NCI-H1436 treated with DMSO at 0.1 percent for 48 hours (cell line): ENCODE results near the gene LIG3.
"Not testable (repeated sequence)": the region's sequence is repeated elsewhere in the genome, so short reads cannot be mapped to it uniquely, and the experiment has no call there.

Experiments used
- DNase-seq: peaks from one replicate; lab custom pipeline; 2025; lab: John Stamatoyannopoulos, UW

LIG3 gene

DNA sequence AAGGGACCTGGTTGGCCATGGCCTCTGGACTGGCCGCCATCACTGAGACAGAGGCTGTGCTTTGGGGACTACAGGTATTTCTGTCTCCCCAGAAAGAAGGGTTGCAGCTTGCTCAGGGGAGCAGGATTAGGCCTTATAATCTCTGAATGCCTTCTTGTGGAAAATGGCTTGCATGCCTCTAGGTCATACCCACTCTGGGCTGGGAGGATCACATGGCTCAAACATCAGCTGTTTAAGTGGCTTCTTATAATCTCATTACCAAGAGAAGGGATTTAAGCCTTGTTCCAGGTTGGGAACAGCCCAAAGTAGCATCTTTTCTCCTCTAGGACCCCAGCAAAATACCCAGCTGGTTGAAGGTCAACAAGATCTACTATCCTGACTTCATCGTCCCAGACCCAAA lies 19.1 kb downstream of the LIG3 start:
- DNase-seq, result no peak

DNA sequence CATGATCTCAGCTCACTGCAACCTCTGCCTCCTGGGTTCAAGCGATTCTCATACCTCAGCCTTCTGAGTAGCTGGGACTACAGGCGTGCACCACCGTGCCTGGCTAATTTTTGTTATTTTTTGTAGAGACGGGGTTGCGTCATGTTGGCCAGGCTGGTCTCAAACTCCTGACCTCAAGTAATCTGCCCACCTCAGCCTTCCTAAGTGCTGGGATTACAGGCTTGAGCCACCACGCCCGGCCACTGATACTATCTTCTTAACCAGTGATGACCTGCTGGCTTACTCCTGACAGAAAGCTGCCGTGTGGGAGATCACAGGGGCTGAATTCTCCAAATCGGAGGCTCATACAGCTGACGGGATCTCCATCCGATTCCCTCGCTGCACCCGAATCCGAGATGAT lies 20.7 kb downstream of the LIG3 start:
- not testable (repeated sequence) for DNase-seq

DNA sequence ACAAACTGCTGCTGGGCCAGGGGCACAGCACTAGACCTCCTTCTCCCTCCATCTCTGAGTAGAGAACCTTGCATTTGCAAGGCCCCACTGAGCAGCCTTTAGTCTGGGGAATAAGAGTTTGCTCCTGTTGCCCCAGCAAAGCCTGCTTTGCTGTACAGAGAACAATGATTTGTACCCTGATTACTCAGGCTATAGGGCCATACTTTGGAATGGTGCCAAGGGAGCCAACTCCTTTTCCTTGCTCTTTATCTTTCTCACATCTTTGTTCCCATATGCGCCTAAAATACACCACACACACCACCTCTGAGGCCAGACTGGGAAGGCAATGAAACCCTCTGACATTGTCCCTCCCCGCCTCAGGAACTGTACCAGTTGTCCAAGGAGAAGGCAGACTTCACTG lies 21.2 kb downstream of the LIG3 start:
- DNase-seq, result no peak

- no peak for DNase-seq
These were observed 22.7 kb downstream of the LIG3 start for GRCh38 chr17:35002876-35003551.

- no peak for DNase-seq
These were observed 23.5 kb downstream of the LIG3 start for GRCh38 chr17:35003778-35004177.

- DNase-seq, result no peak
These were observed 26.0 kb downstream of the LIG3 start for GRCh38 chr17:35006345-35006744.

GRCh38 chr17:35006961-35007360 lies 26.6 kb downstream of the LIG3 start:
- DNase-seq, result no peak

DNA sequence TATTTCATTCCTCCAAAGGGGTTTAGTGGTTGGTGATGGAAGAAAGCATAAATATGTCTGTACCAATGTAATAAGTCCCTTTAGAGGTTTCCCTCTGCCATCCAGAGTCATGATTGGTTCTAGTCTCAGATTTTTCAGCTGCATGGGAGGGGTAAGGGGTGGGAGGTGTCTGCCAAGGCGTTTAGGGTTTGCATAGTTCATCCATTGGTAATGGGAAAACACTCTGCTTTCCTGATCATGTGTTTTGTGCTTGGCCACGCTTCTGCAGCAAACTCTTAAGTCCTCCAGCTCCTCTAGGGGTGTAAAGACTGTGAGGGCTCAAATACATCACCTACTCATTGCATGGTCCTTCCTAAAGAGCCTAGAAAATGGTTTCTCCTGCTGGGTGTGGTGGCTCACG lies 29.8 kb downstream of the LIG3 start:
- DNase-seq, result no peak

DNA sequence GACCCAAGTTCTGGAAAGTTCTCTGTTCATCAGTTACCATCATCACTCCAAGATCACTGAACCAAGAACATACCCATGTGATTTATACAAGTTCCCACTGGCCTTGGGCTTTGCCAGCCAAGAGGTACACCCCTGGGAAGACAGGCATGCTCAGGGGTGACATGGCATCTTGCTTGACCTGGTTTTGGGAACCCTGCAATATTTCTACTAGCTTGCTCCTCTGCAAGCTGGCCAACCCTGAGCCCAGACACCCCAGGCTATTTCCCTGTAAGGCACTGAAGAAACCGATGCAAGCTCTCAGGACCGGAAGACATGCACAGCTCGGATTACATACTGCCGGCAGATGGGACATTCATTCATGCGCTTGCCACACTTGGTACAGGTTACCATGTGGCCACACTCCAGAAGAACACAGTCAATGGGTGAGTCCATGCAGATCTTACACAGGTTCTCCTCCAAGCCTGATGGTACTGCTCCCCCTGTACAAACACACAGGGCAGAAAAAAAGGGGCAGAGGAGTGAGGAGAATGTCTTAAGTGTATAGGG lies 31.4 kb downstream of the LIG3 start:
- no peak for DNase-seq

- no peak for DNase-seq
These were observed 36.1 kb downstream of the LIG3 start for GRCh38 chr17:35016369-35016768.

DNA sequence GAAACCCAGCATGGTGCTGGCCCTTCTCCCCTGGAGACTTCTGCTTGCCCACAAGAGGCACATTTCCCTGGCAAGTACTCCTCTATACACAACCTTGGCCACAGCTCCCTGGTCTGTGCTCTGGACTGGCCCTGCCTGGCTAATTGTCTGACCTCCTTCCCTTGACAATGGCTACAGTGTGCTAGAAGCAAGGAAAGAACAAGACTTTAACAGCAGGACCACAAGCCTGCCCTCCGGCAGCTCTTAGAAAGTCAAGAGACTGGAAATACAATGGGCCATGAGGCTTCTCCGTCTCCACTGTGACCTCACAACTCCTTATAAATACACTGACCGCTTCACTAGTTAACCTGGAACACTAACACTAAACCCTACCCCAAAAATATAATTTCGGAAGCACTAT lies 36.7 kb downstream of the LIG3 start:
- no peak for DNase-seq

DNA sequence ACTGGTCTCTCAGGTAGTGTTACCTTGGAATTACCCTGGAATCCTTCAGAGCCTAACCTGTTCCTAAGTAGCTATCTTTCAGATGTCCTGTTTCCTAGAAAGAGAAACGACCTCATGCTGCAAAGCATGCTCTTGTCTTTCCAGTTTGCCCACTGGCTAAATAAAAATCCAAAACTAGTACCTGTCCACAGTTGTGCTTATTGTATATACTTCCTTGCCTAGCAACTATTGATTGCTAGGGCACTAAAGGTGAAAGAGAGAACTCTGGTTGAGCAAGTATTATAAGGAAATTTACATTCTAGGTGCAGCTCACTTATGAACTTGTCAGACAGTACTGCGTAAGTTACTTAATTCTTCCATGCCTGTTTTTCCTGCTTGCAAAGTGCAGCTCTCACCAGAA lies 38.5 kb downstream of the LIG3 start:
- no peak for DNase-seq

DNA sequence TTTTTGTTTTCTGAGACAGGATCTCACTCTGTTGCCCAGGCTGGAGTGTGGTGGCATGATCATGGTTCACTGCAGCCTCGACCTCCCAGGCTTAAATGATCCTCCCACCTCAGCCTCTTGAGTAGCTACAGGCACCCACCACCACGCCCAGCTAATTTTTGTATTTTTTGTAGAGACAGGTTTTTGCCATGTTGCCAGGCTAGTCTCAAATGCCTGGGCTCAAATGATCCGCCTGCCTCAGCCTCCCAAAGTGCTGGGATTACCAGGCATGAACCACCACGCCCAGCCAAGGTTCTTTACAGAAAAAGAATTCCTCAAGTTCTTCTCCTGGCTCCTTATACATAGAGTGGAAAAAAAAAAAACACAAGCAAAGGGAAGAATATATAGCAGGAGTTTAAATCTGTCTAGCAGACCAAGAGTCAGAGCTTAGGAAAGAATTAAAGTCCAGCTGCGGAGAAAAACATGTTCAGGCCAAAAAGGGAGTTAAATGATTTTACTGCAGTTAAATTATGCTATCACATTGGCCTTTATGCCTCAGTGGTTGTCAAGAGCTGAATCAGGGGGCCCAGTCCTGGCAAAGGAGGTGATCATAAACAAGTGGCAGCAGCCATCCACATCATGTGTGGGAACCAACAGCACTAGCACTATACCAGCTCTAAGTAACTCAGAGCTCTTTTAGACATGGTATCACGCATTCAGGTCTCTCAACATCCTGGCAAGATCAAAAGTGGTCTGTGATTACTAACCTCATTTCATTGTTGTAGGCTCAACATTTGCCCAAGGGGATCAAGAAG lies 39.3 kb downstream of the LIG3 start:
- DNase-seq, result no peak

DNA sequence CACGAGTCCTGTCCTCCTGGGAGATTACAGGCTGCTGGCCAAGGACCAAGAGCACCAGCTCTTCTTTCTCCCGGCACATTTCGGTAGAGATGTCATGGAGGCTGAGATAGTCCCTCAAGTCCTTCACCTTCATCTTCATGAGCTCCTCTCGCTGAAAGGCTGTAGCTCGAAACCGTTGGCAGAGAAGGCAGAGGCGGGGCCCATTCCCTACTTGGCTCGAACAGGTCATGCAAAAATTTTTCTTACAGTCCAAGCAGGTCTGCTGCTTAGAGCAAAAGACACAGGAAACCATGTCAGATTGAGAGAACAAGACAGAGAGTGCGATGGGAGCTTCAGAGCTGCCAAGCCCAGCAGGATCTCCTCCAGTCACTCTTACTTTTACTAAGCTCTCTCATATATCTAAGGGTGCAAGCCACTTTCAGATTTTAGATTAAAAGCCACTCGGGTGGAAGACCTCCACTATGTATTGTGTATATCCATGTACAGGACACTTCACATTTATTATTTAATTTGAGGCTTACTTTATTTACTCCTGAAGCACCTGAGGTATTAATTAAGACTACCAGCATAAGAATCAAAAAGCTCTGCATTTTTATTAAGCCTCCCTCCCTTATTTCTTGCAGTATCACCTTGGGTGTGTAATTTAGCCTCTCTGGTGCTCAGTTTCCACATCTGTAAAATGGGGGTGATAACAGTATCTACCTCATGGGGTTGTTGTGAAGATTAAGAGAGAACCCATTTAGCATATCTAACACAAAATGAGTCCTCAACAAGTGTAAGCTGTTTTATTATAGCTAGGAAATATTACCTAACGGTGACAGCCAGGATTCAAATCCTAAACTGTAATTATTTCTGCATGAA lies 41.4 kb downstream of the LIG3 start:
- DNase-seq, result no peak

GRCh38 chr17:35022536-35023063 lies 42.3 kb downstream of the LIG3 start:
- no peak for DNase-seq

DNA sequence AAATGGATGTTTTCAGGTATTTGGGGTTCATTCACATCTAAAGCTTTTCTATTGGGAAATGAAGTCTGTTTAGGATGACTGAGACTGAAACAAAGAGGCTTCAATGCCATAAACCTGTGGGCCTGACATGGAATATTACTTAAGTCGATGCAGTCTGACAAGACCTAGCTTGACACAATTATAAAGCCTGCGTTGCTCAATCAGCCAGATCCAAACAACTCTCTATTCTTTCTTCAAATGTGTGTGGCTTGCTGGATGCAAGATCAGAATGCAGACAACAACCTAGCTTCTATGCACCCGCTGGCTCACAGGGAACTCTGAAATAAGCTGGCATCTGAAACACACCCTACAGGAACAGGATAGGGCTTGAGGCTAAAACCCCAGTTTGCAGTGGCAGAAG lies 43.2 kb downstream of the LIG3 start:
- no peak for DNase-seq

DNA sequence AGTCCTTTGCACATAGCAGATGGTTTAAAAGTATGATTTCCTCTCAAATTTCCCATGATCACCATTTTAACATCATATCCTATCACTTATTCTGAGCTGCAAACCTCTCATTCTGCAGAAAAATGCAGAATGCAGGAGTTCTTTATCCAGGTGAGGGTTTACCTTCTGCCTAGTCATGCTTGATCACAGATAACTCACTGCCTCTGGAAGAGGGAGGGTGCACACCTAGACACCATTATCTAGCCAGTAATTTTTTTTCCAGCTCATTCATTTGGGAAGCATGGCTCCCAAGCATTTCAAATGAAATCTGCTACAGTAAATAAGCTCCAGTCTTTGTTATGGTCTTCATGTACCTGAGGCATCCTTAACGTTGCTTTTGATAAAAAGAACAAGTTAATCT lies 45.2 kb downstream of the LIG3 start:
- no peak for DNase-seq

- not testable (repeated sequence) for DNase-seq
These were observed 47.8 kb downstream of the LIG3 start for GRCh38 chr17:35028097-35028496.

DNA sequence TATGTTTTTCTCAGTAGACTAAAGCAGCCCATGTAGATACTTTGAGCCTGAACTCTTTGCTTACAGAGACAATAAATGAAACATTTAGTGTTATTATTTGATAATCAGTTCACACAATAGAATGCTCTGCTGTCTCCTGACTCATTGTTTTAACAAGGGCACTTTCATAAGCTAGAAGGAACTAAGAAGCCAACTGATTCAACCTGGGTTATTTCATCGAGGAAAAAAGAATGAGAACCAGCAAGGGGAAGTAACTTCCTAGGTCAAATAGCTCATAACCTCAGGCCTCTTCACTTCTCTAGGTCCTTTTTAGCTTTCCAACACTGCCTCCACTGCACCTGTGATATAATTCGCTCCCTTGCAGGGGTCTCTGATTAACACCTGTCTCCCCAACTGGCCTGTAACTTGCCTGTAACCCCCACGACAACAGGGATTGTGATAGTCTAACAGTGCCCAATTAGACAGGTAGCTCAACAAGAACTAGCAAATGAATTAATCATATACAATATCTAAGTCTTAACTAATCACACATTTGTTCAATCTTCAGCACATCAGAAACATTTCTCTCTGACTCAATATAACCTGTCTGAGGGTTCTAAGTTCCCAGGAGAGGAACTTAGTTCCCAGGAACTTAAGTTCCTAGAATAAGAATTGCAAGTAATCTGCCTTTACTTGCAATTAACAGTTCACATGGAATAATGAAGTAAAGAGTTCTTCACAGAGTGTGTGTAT lies 48.4 kb downstream of the LIG3 start:
- no peak for DNase-seq

DNA sequence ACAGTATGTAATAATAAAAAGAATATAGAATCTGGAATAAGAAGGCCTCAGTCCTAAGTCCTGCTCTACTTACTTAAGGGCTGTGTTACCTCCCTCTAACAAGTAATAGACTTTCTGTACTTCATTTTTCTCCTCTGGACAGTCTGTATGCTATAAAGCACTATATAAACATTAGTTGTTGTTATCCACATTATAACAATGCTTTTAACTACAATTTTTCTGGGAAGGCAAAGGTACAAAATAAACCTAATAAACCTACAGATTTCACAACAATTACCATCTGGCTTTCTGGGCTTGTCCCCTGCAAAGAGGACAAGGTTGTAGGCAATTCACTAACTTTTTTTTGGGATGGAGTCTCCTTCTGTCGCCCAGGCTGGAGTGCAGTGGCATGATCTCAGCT lies 50.5 kb downstream of the LIG3 start:
- DNase-seq, result no peak

DNA sequence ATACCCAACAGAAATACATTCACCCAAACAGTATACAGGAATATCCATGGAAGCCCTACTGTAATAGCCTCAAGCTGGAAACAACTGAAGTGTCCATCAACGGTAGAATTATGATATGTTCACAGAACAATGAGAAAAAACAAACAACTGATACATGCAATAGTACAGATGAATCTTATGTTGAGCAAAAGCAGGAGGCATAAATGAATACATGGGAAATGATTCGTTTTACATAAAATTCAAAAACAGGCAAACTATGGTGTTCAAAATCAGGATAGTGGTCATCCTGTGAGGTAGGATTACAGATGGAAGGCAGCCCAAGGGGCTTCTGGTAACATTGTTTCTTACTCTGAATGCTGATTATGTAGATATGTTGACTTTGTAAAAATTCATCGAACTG lies 58.1 kb downstream of the LIG3 start:
- DNase-seq, result no peak

DNA sequence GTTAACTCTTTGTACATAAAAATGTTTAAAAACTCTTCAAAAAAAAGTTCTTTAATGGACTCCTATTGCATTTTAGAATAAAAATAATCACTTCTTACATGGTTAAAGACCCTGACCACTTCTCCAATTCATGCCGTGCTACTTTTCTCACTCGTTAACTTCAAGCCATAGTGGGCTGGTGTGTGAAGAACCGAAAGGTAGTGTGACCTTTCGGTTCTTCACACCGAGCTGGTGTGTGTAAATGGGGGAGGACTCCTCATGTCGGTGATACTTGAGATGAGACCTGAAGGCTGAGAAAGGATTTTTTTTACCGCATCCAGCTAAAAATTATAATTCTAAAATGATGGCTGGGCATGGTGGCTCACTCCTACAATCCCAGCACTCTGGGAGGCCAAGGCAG lies 61.1 kb downstream of the LIG3 start:
- no peak for DNase-seq
